ENCODE measurements around the gene LGR6.

Gene LGR6

DNA sequence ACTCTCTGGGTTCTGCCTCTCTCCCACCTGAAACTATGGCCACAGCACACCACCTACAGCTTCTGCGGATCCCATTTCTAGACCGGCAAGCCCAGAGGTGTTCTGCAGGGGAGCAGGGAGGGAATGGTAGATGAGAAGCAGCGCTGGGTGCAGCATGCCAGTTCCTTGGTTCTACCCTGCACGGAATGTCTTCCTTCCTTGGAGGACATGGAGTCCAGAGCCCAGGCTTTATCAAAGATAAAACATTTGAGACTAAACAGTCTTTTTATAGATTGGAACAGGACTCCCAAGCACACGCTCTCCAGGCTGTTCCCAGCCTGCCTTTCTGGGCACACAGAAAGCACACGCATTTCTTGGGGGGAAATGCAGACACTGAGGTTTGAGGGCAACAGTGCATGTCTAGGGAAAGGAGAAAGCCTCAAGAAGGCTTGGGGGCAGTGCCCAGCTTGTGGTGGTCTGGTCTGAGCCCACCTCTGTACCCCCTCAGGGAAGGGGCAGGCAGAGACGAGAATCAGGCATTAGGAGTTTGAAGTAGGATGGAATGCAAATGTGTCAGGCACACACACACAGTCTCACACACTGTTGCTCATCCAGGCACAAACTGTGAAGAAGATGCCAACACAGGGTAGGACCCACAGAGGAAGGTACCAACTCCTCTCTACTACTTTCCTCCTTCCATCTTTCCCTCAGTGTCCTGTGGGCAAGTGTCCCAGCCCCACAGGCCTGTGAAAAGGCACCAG, 29.7 kb downstream of the LGR6 start:
- H3K36me3 ChIP-seq (ENCODE audit: control insufficient read depth, insufficient read depth, low read length) = no peaks in the 10 kb centered on the region
- no peaks in the 10 kb centered on the region for H3K4me1 ChIP-seq
- H3K27ac ChIP-seq = no peak overlapping the region
- no peaks in the 10 kb centered on the region for H3K9me3 ChIP-seq (ENCODE audit: control insufficient read depth, low read length)
- no peak overlapping the region for H3K4me2 ChIP-seq (ENCODE audit: low read length)
- no peaks in the 10 kb centered on the region for H3K79me2 ChIP-seq
- no peak overlapping the region for H3K4me3 ChIP-seq (ENCODE audit: low read depth, low read length)
- no peaks in the 10 kb centered on the region for H3K27me3 ChIP-seq (ENCODE audit: control insufficient read depth, insufficient read depth, low read length)
- H3K9ac ChIP-seq = no peak overlapping the region
- TF ChIP-seq CTCF (IDR thresholded peaks at IDR 0.05) = no peak
- H2AFZ ChIP-seq = no peak overlapping the region

GRCh38 chr1:202224453-202224852, 30.9 kb downstream of the LGR6 start:
- Histone ChIP-seq H2AFZ (no peak overlapping the region), H3K4me2 (ENCODE audit: low read length) (no peak overlapping the region), H3K36me3 (ENCODE audit: control insufficient read depth, insufficient read depth, low read length) (no peaks in the 10 kb centered on the region), H3K4me3 (ENCODE audit: low read depth, low read length) (no peak overlapping the region), H3K9me3 (ENCODE audit: control insufficient read depth, low read length) (no peaks in the 10 kb centered on the region), H3K27ac (no peak overlapping the region), H3K4me1 (no peaks in the 10 kb centered on the region), H3K79me2 (no peaks in the 10 kb centered on the region), H3K27me3 (ENCODE audit: control insufficient read depth, insufficient read depth, low read length) (no peaks in the 10 kb centered on the region), H3K9ac (no peak overlapping the region)
- TF ChIP-seq CTCF (IDR thresholded peaks at IDR 0.05) = no peak

DNA sequence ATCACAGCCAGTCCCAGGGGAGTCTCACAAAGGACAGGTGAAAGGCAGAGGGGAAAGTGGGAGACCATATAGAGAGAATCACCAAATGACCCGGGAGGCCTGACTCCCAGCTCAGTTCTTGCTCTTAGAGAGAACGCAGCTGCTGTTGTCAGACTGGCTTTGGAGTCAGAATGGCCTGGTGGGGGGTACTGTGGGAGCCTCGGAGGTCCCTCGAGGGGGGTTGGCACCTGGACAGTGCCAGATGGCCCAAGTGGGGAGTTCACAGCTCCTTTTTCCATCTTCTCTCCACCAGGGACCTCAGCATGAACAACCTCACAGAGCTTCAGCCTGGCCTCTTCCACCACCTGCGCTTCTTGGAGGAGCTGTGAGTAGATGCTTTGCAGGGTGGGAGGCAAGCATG, 31.5 kb downstream of the LGR6 start:
- Histone ChIP-seq H3K9me3 (ENCODE audit: control insufficient read depth, low read length) (no peaks in the 10 kb centered on the region), H3K4me2 (ENCODE audit: low read length) (no peak overlapping the region), H3K36me3 (ENCODE audit: control insufficient read depth, insufficient read depth, low read length) (no peaks in the 10 kb centered on the region), H2AFZ (no peak overlapping the region), H3K27ac (no peak overlapping the region), H3K9ac (no peak overlapping the region), H3K79me2 (no peaks in the 10 kb centered on the region), H3K4me3 (ENCODE audit: low read depth, low read length) (no peak overlapping the region), H3K4me1 (no peaks in the 10 kb centered on the region), H3K27me3 (ENCODE audit: control insufficient read depth, insufficient read depth, low read length) (no peaks in the 10 kb centered on the region)
- no peak for TF ChIP-seq CTCF (IDR thresholded peaks at IDR 0.05)

DNA sequence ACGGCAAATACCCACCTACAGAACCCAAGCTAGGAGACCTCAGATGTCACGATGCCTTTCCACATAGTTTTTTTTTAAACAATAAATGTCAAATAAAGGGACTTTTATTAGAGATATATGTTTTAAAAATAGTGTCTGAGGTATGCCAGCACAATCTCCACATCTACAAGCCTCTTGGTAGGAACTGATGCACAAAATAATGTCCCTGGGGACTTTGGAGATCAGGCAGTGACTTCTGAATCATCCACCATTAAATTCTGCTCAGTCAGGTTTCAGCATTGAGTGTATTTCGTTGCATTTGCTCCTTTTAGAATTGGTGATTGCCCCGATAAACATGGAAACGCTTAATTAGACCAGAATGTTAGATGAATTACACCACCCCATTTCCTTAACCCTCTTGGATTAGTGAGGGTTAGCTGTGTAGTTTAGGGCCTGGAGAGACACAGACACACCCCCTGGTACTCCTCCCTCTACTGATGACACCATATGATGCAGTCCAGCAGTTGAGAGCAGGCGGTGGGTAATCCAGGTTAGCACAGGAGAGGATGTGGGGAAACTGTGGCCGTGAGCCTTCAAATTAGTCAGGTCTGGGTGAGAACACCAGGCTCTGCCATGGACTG, 33.6 kb downstream of the LGR6 start:
- no peaks in the 10 kb centered on the region for H3K79me2 ChIP-seq
- H3K36me3 ChIP-seq (ENCODE audit: control insufficient read depth, insufficient read depth, low read length) = no peaks in the 10 kb centered on the region
- H2AFZ ChIP-seq = no peak overlapping the region
- H3K4me1 ChIP-seq = no peaks in the 10 kb centered on the region
- H3K9me3 ChIP-seq (ENCODE audit: control insufficient read depth, low read length) = no peaks in the 10 kb centered on the region
- no peak for TF ChIP-seq CTCF (IDR thresholded peaks at IDR 0.05)
- no peak overlapping the region for H3K27ac ChIP-seq
- no peak overlapping the region for H3K4me3 ChIP-seq (ENCODE audit: low read depth, low read length)
- H3K4me2 ChIP-seq (ENCODE audit: low read length) = no peak overlapping the region
- H3K27me3 ChIP-seq (ENCODE audit: control insufficient read depth, insufficient read depth, low read length) = no peaks in the 10 kb centered on the region
- no peak overlapping the region for H3K9ac ChIP-seq

GRCh38 chr1:202227997-202228401, 34.4 kb downstream of the LGR6 start:
- no peaks in the 10 kb centered on the region for H3K36me3 ChIP-seq (ENCODE audit: control insufficient read depth, insufficient read depth, low read length)
- no peaks in the 10 kb centered on the region for H3K9me3 ChIP-seq (ENCODE audit: control insufficient read depth, low read length)
- H3K27ac ChIP-seq = no peak overlapping the region
- no peak overlapping the region for H3K9ac ChIP-seq
- H2AFZ ChIP-seq = no peak overlapping the region
- no peaks in the 10 kb centered on the region for H3K27me3 ChIP-seq (ENCODE audit: control insufficient read depth, insufficient read depth, low read length)
- H3K4me2 ChIP-seq (ENCODE audit: low read length) = no peak overlapping the region
- no peaks in the 10 kb centered on the region for H3K4me1 ChIP-seq
- H3K4me3 ChIP-seq (ENCODE audit: low read depth, low read length) = no peak overlapping the region
- no peak for TF ChIP-seq CTCF (IDR thresholded peaks at IDR 0.05)
- H3K79me2 ChIP-seq = no peaks in the 10 kb centered on the region
